ENCODE data around the gene ZMIZ1.

DNA sequence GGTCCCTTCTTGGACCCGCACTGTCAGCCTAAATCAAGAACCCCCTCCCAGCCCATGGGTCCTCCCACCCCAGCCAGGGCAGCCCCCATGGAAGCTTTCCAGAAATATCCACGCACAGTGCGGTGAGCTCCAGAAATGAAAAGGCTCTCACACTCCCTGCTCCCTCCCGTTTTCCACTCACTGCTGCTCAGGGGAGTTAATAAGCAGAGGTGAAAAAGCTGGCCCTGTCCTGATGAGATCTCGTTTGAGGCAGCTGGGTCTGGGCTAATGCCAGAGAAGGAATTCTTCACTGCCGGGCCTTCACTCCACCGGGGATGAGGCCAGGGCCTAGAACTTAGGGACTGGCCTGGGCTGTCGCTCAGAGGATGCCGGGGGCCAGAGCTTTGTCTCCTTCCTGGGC, 102.2 kb downstream of the ZMIZ1 start:
- TF ChIP-seq YY1 (IDR thresholded peaks at IDR 0.05; ENCODE audit: insufficient read depth, insufficient read length) (no peak), SUZ12 (IDR thresholded peaks at IDR 0.05; ENCODE audit: extremely low read depth, insufficient read depth, insufficient read length) (no peak)

Measured in NT2/D1 (cell line).